Glomerular endothelial cell (primary cell): Measurements from ENCODE around the gene CACNA2D3. TPM values are rescaled to one million over a fixed set of nuclear protein-coding genes. Genes with fewer than 3 reads are reported as not detected.

ENCODE experiments used
- DNase-seq: peaks from one replicate; pipeline ENCODE4 v3.0.0-alpha.2; 2011; ENCODE audit warnings: low read depth, low spot score; ENCODE audit errors: extremely low read depth
- total RNA-seq: library from RNA; depleted of rRNA; stranded (reverse); fragments of >200 nt; gene quantifications from 2 replicates; pipeline ENCODE4 v1.2.3, GENCODE V29; 2015

The CACNA2D3 gene
- total RNA-seq, 1 donor from 2014 or later, result not detected

DNA sequence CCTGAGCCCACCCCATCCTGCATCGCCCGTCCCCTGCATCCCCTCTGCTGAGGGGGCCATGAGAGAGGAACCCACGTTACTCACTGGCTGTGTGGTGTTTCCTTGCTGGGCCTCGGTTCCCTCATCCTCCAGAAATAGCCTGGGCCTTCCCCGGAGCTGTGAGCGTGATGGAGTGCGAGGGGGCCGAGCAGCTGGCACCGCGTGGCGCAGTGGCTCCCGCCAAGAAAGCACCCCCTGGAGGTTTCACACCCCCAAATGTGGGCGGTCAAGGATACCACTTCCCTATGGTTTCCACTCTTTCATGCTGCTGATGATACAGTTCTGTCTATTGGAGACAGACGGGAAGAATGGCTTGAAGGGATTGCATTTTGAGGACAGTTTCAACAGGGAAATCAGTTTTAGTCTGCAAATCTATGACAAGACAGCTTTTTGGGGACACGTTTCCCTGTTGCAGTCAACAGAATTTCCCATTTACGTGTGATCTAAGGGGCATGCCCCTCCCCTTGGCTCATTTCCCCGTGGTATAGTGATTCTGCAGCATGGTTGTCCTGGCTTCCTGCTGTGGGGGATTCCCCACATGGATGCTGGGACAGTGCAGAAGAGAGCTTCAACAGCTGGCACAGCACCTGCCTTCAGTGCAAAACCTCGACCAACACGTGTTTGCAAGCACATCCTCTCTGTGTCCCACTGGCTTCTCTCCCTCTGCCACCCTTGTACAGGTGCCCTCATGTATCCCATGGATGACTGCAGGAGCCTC, 428.0 kb downstream of the CACNA2D3 start:
- no peak for DNase-seq

DNA sequence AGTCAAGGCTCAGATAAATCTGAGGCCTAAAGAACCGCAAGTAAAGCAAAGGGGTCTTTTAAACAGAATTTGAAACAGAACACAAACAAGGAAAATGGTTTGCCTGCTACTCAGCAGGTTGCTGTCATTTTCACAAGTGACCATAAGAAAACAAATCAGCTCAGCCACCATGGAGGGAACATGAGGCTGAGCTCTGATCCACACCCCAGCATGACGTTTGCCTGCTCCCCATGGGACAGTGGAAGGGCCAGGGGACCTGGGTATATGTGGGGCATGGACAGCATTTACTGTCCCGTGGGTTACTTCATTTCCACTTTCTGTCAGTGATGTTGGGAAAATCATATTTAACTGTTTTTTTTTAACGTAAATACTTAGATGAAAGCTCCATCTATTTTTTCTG, 434.3 kb downstream of the CACNA2D3 start:
- DNase-seq, result no peak

DNA sequence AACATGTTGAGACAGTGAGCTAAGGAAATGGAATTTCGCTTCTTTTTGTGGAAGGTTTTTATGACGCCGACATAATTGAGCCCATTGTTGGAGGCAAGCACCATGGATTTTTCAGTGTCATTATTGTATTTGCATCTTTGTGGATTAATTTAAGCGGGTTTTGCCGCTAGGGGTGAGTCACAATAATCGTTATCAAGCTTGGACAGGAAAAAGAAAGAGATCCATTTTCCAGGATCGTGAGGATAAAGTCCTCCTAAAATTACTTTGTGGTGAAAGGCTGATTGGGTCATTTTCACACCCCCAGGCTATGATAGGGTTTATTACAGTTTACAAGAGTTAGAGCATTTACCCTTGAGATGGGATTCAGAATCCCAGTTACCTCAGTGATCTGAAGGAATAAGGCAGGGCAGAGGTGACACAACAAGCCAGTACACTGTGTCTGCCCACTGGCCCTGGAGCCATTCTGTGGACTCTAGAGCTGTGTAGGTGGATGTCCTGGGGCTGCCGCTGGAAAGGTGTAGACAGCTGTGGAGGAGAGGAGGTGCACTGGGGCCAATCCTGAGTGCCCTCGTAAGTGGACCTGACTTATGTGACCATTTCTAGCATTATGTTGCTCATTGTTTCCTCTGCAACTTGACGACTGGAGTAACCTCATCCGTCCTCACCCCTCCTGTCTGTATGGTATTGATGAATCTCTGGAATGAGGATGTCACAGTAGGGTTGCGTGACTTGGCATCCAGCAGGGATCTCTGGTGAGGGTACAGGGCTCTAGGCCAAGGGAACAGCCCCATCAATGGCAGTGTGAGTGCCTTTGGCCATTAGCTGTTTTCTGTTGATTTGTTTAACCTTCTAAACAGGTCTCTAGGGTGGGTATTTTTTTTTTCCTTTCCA, 435.4 kb downstream of the CACNA2D3 start:
- no peak for DNase-seq

DNA sequence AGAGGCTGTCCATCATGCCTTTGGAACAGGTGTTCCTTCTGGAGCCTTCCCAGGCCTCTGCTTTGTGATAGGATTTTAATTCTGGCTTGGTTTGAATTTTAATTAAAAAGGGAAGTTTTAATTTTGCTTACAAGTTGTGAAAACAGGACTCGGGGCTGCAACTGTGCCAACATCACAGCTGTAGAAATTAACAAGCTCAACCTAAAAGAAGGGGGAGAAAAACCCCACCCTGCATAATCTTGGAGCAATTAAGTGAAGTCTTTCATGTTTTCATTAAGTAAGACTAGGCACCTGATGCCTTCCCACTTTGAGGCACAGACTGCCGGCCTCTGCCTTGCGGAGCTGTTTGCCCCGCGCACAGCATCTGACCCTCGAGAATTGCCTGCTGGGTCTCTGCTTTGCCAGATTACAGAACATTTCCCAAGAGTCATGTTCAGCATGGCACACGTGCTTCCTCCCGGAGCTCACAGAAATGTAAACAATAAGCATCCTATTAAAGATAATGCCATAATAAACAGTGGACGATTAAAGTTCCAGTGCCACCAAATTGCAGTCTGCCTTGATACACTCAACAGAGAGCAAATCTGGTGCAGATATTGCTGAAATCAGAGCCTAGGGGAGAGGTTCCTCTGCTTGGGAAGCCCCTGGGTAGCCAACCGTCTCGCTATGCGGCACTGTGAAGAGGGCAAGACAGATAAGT, 441.3 kb downstream of the CACNA2D3 start:
- no peak for DNase-seq

DNA sequence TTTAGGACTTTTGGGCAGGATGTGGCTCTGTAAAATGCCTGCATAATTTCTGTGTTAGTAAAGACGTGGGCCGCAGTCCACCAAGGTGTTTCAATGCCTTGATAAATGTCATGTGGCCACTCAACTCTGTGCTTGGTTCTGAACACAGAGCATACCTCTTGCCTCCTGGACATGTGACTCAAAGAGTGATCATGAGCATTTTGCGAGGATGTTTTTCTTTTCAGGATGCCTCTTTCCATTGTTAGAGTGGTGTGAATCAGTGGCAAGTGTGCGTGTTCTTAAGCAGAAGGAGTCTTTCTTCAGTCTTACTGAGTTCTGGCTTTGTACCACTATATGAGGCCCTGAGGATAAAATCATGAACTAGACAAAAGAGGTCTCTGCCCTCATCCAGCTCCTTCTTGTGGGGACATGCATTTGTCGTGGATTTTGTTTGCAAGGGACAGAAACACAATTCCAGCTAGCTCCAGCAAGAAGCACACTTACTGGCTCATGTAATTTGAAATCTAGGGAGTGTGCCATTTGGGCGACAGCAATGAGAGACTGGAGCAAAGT, 442.1 kb downstream of the CACNA2D3 start:
- DNase-seq, result no peak

DNA sequence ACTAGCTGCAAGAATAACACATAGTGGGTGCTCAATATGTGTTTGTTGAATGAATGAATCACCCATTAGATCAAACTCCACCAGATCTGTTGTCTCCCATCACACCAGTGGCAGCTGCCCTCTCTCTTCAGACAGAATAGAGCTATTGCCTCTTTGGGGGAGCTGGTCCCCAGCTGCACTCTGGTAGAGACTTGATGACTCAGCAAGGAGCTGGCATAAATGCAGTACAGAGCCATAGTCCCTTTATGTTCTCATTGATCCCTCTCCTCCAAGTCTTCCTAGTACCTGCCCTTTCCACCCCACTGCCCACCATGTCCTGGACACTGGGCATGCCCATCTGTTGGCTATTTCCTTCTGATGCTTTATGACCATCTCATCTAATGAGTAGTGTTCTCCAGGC, 443.6 kb downstream of the CACNA2D3 start:
- no peak for DNase-seq

DNA sequence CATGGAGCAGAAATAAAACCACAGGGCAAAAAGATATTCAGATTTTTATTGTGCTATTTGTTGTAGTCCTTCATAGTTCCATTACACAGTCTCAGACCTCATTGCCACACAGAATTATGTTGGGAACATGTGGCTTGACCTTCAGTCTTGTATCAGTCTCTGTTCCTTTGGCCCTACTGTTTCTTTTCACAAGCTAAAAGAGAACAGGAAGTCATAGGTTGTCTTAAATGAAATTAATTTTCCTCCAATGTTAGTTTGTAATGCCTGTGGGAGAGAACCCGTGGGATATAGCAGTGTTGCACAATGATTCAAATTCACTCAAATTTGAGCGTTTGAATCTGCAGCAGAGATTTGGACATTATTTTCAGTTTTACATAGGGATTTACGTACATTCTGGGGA, 445.6 kb downstream of the CACNA2D3 start:
- DNase-seq, result no peak

DNA sequence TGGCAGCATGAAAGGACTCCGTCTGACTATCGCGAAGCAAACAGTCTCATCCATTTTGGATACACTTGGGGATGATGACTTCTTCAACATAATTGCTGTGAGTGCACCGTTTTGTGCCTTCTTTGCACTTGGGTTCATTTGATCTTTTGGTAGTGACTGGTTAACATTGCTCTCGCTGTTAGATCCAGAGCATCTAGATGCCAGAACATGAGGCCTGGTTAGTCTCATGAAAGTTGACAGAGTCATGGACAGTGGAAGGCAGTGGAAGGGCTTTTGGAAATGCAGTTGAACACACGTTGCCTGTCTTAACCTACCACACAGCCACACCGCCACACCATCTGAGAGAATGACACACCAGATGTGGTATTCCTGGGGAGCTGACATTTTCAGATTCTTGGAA, 447.7 kb downstream of the CACNA2D3 start:
- DNase-seq, result no peak

DNA sequence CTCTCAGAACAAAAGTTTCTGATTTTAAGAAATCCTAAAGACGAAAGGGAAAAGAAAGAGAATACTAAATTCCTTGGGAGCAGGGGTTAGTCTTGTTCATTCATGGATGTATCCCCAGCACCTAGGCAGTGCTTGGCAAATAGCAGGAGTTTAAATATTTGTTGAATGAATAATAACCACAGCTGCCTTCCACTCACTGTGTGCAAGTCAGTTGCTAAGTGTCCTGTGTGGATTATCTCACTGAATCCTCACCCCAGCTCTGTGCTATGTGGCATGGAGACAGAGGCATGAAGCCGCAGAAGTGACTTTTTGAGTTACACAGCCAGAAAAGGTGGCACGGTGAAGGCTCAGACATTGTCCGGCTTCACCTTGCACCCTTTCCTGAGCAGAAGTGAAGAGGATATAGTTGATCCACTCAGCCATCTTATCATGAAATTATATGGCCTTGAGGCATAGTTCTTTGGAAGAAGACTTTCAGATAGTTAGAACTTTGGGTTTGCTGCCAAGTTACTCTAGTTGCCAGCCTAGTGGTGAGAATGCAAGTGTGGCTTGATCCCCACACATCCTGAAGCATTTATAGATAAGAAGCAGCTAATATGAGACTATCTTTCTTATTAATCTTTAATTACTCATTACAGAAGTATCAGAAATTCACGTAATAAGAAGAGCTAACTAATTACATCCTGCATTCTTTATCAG, 450.0 kb downstream of the CACNA2D3 start:
- DNase-seq, result no peak

DNA sequence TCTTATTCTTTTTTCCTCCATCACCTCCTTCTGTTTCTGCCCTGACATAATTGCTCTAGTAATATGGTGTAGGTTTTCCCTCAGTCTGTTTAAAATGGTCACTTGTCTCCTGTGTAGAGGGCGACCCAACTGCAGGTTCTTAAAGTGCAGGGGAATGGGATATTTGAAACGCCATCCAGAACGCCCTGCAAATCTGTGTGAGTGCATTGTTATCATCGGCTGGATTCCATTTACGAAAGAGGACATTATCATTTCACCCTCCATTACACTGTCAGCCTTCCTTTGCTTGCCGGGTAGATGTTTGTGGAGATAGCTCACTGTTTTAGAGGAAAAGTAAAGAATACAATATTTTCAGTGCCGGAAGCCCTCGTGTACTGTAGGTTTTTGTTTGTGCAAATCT, 451.5 kb downstream of the CACNA2D3 start:
- DNase-seq, result no peak

DNA sequence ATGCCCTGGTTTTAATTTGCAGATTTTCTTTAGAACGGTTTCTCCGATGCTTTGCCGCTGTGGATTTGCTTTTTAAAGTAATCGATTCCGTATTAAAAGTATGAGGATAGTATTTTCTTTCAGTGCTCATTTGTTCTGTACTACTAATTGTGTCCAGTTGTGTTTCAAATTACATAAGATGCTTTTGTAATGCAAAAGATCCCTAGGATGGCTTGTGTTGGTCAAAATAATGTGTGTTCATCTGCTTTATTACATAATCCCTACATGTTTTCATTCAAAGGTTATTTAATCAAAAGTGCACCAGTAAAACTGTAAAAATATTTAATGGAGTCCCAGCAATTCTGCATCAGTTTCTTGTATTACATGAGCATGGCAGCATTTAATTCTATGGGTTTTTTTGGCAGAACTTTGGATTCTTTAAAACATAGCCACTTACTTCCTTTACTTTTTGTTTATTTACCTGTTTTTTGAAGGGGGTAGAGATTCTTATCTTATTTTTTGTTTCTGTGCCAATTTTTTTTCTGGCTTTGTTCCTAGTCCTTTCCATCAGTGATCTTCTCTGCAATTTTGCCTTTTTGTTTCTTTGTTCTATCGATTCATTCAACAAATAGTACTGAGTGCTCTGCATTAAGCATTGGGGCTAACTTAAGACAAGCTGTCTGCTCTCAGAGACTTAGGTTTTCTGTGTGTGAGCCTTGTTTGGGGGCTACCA, 452.7 kb downstream of the CACNA2D3 start:
- DNase-seq, result no peak

DNA sequence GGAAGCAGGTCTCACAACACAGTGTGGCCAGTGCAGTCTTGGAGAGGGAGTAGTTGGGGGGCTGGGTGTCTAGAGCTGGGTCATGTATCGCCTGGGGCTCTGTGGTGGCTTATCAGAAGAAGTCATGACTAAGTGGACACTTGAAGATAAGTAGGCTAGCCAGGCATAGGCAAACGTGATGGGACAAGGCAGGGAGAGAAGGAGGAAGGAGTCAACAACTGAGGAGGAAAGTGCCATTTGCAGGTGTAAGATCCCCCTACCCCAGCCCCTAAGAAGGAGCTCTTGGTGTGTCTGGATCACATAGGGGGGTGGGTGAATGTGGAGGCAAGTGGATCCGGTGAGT, 453.2 kb downstream of the CACNA2D3 start:
- DNase-seq, result no peak

DNA sequence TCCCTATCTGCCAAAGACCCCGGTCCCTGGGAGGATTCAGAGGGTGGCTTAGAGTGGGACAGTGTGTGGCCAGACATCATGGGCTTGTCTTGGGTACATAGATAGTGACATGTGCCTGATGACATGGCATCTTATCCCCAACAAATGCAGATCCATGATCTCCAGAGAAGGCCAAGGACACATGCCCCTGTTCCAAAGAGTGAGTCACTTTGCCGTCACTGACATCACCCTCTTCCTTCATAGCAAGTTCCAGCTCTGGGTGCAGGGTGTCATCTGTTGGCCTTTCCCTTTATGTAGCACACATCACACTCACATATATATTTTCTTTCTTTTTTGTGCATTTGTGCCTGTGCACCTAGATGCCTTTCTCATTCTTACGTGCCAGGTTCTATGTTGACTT, 455.0 kb downstream of the CACNA2D3 start:
- DNase-seq, result no peak

DNA sequence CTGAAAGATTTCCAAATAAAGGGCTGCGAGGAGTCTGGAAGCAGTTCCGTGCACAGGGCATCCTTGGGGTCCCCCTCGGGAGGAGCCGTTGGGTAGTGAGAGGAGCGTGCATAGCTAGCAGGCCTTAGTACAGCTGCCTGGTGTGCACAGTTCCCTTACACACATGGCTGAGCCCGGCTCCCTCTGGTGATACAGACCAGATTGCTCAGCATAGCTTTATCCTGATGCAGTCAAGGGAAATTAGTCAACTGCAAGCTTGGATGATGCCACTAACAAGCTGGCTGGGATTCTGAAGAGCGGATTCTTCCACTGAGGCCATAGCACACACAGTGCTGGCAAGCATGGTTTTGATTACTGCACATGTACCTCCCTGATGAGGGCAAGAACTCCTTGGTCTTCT, 456.1 kb downstream of the CACNA2D3 start:
- no peak for DNase-seq

DNA sequence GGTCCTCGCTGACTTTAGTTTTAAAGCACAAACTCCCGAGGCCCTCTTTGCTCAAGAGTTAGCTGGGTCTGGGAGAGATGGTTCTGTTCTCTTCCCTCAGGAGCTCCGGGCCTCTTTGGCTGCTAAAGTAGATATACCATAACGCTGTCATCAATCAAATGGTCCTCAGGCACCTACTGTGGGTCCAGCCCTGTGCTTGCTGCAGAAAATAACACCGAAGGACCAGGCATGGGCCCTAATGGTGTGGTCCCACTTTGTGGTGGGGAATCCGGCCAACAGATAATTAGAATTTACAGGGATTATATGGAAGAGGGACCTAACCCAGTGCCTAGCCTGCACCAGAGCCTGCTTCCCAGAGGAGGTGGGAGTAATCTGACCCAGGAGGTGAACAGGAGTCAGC, 458.1 kb downstream of the CACNA2D3 start:
- DNase-seq, result no peak

DNA sequence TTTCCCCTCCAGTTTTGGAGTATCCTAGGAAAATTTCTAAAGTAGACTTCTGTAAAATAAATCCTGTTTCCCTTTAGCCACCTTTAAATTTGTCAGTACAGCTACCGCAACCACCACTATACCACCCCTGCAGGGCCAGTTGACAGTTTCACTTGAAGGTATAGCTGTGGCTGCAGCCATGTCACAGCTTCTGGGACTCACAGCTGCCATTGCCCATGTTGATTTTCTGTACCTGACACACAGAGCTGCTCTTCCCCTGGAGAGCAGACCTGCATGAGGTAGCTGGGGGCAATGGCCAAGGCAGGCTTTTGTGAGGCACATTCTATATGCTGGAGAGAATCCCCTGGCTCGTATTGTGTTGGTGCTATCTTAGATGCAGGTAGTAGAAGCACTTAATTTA, 460.1 kb downstream of the CACNA2D3 start:
- DNase-seq, result no peak

DNA sequence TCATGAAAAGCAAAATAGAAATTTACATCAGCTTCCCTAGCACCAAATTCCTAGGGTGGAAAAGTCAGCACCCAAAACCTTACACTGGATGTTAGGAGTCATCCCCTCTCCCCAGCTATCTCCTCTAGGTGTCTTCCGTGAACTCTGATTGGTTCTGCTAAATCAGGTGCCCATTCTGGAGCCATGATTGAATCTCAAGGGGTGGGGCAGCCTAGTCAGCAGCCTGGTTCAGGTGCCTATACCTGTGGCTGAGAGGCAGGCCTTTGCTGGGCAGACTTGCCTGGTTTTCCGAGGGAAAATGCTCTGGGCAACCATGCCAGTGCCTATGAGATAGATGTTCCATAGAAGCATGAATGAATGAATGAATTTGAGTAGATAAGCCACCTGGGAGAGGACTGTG, 468.8 kb downstream of the CACNA2D3 start:
- no peak for DNase-seq

DNA sequence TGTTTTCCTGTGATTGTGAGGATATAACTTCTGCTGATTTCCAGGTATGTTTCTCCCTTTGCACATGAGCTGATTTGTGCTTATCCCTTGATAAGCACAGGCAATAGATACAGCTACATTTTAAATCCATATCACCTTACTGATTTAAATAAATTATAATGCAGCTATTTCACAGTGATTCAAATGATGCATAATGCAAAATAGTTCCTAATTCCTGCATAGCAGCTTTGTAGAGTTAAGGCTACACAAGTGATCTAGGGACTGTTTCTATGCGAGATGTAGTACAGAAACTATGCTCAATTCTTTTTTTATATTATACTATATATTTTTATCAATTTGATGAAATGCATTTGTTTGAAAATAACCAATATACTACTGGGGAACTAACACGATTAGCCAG, 471.3 kb downstream of the CACNA2D3 start:
- DNase-seq, result no peak

DNA sequence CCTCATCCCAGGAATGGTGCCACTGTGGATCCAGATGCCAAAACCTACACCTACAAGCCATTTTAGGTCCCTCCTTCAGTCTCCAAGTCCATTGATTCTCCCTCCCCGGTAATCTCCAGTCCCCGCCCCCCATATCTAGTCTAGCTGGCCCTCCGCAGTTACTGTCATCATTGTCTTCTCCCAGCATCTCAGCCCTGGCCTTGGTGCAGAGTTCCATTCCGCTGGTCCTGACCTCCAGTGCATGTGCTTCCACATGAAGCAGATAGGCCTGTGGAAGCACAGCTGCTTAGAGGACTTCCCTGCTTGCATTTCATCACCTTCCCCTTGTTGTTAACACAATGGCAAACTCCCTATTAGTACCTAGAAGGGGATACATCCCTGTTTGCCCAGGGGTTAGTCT, 473.7 kb downstream of the CACNA2D3 start:
- DNase-seq, result no peak

DNA sequence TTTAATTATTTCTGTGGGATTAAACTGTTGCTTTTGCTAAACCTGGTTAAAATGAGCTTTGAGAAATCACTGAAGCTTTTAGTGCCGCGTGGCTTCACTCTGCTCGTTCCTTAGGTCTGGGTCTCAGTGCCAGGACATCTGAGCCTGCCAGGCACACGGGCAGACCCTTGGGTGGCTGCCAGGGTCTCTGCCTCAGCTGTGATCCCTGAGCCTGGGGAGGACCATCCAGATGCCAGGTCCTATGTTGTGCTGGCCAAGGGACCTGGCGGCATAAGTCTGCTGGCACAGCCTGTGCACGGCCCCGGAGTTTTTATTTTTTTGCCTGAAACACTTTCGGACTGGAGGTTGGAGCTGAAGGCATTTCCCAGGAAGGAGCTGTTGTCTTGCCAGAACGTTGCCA, 477.4 kb downstream of the CACNA2D3 start:
- DNase-seq, result no peak
